C1 segment of cervical spinal cord (tissue), 14 donors: ENCODE data around the gene TIGIT.

Source experiments
- DNase-seq, 14 donors: peaks; one replicate each; lab custom pipeline; 2025; lab: John Stamatoyannopoulos, UW

TIGIT gene

DNA sequence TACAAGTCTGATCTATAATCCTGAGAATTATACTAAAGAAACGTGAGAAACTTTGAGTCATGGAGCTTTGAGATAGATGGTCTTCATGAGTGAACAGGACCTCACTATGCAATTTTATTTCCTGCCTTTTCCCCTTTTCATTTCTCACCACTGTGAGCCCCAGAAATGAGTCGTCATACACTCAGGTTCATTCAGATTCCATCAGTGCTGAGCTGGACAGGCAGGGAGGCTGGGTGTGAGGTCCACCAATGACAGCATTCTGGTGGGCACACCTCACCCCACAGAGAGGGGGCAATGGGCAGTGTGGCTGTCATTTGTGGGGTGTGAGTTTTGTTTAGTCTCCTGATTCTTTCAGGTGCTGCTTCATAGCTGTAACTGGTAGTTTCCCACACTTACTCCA lies 16.9 kb downstream of the TIGIT start:
- no peak for DNase-seq

DNA sequence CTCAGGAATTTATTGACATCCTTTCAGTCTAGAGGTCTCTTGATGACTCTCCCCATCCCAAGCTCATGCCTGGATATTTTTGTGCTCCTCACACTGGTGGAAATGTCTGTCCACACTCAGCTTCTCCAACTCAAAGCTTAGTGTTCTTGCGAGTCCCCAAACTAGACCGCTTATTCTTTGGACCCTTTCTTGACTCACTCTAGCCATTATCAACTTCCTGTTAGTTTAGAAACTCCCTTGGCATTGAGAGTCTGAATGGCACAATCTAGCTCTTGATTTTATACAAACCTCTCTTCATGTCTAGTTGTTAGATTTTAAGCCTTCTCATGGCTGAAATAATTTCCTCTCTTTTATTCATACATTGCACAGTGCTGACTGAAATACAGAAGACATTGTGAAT lies 19.6 kb downstream of the TIGIT start:
- DNase-seq: no peak

DNA sequence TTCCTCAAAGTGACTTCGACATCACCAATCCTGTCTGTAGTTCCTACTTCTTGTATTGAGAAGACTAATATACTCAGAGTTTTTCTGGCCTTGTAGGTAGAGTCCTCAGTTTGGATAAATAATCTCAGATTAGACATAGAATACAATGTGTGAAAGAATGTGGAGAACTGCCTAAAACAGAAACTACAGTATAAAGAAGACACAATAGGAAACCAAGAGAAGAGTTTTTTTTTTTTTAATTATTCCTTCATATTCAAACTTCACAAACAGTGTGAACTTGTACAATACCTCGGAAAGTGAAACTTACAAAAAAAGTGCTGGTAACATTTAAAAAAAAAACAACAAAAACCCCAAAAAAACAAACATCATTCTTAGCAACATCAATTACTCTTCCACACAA lies 20.5 kb downstream of the TIGIT start:
- DNase-seq: no peak

DNA sequence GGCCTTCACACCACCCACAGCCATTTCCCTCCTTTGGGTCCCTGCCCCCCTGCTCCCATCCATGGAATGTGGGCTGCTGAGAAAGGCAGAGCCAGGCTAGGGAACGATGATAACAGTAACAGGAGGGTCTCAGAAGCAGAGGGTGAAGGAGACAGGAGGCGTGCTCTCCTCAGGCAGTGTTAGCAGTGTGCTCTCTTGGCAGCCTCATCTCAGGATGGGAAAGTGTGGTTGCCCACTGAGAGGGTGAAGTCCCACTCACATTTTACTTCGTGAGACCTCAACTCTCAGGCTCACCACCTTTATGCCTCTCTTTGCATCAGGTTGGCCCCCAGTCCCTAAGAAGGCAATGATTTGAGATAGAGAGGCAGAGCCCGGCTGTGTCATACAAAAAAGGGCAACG lies 24.5 kb downstream of the TIGIT start:
- DNase-seq: no peak

DNA sequence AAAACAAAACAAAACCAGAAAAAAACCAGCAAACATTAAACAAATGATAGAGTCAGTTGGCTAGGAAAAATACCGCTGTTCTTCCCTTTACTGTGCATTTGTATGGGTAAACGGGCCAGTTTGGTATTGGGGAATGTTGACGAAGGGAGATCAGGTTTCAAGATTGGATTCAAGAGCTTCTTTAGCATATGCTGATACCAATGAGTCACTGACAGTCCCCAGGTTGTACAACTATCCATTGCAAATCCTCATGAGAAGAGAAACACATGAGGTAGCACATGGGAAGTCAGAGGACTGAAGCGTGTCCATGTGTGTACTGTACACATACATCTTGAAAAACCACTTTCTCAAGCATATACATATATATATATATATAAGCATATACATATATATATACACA lies 25.6 kb downstream of the TIGIT start:
- DNase-seq: no peak

DNA sequence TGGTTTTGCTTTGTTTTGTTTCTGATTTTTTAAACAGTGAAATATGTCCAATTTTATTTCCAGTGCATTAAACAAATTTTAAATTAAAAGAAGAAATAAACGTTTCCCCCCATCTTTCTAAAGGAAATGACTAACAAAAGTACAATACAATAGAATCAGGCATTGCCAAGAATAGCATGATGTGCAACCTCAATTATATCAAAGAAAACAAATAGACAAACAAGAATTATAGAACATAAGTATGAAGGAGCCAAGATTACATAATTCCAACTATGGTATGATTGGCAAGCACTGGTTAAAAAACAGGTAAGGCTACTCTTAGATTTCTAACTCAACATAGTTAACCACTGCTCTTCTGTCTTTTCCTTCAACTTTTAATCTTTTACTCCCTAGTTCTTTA lies 26.4 kb downstream of the TIGIT start:
- no peak for DNase-seq

DNA sequence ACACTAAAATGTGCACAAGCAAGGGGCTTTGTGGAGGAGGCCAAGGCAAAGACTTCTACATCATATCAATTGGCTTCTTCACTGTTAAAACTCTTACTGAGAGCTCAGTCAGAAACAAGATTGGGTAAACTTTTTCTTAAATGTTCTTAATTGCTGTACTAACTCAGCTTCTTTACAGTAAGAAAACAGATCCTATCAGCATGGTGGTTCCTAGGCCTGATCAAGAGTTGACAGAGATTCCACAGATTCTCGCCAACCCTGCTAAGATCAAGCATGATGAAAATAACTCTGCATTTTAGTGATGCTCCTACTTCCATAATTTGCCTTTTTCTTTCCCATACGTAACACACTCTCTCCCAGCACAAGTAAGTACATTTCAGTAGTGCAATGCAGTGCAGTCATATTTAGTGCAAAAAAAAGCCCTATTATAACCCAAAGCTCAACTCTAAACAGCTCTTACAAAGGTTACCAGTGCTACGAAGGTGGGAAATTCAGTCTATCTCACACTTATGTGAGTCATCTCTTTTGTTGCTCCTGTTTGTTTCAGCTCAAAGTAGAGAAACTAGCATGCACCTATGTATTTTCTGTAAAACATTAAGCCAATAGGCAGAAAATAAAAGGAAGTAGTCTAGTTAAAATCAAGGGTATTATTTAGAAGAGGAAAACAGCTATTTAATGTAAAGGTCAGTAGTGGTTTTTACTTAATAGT lies 29.9 kb downstream of the TIGIT start:
- no peak for DNase-seq

DNA sequence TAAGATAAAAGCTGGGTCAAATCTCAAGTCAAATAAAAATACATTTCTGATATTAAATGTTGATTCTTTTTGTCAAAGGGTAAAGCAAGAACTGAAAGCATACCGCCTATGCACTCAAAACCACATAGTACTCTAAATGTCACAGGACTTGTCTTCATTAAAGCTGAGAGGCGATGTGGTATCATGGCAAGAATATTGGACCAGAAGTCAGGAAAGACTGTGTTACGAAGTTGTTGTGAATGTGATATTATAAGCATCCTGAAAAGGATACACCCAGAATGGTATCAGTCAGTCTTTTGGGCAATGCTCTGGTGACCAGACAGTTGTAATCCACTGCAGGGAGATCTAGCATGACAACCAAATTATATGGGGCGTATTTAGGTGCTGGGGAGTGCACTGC lies 33.8 kb downstream of the TIGIT start:
- DNase-seq: no peak

DNA sequence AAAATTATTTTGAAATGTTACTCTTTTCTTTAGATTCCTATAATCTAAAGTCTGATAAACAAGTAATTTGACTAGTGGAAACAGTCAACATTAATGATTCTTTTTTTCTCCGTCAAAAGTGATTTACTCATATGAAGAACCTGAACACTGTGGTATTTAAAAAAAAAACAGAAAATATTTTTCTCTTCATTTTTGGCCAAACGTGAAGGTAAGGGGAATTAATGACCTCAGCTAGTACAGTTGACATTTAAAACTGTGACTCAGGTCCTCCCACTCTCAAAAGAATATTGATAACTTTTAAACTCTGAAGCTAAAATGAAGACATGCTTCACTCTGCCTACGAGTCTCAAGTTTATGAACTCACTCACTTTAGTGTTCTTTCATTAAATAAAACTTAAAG lies 34.5 kb downstream of the TIGIT start:
- no peak for DNase-seq

DNA sequence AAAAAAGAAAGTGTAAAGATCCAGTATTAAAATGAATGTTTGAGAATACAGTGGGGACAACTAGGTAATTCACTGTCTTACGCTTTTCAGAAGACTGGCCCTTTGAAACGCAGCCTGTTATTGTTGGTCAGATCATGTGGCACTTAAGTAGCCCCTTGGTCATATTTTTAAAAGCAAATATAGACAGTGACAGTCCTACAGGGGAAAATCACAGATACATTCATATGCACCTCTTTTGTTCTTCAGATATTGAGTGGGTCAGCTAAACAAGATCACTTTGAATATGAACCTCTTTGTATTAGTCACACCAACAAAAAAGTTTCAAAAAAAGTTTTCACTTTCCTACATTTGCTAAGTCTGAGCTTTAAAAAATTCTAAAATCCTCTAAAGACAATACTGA lies 36.0 kb downstream of the TIGIT start:
- no peak for DNase-seq

DNA sequence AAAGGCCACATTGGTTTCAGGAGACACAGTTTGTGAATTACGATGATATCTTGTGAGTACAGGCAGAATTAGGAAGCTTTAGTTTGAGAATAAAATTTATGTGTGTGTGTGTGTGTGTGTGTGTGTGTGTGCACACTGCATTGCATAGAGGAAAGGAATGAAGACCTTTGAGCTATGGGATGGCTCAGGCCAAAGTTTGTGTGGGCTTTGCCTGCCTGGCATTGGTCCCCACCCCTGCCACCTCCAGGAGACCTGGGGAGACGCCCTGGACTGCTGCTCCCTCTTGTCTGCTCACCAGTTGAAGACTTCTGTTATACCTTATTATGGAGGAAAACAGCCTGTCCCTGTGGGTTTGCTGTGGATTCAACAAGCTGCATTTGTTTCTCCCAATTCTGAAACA lies 37.2 kb downstream of the TIGIT start:
- DNase-seq: no peak

DNA sequence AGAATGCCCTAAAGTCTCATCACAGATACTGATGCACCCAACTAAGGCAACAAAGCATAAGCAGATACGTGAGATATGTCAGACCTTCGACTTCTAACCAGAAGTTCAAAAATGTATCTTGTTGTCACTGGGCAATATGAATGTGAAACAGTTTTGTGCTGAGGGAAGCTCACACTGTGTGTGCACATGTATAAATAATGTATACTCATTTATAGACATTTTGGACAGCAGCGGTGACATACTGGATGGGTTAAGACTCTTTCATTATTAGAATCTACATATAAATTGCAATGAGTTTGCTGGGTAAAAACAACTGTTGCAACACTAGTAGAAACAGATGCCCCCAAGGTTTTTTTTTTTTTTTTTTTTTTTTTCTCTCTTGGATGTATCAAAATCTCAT lies 37.9 kb downstream of the TIGIT start:
- no peak for DNase-seq

DNA sequence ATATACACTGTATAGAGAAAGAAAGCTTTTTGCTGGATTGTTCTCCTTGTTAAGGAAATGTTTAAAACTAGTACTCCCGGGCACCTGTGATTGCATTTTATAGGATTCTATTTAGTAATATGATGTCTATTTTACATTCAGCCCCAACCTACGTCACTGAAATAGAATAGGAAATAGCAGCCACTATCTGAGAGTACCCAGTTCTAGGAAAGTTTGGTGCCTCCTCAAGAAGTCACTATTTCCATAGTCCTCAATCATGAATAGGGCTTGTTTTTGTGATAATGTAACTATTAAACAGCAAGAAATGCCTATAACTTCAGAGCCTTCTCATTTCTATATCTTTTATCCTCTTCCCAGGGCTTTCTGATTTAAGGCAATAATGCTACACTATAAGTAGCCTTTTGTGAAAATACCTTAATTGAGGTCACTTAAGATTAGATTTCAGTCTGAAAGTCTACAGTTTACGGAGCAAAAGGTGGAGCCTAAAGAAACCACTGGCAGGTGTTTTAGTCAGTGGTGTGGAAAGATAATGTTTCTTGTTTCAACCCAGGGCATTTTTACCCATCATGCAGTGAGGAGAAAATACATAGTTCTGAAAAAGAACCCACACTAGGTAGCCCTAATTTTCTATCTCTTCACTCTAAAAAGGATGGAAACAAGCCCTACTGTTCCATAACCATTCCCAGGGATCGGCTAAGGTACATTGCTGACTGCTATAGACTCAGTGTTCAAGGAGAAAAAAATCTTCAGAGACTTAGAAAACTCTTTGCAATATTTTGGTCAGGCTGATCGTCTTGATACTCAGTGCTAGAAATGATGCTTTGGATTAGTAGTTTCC lies 38.7 kb downstream of the TIGIT start:
- DNase-seq: no peak

DNA sequence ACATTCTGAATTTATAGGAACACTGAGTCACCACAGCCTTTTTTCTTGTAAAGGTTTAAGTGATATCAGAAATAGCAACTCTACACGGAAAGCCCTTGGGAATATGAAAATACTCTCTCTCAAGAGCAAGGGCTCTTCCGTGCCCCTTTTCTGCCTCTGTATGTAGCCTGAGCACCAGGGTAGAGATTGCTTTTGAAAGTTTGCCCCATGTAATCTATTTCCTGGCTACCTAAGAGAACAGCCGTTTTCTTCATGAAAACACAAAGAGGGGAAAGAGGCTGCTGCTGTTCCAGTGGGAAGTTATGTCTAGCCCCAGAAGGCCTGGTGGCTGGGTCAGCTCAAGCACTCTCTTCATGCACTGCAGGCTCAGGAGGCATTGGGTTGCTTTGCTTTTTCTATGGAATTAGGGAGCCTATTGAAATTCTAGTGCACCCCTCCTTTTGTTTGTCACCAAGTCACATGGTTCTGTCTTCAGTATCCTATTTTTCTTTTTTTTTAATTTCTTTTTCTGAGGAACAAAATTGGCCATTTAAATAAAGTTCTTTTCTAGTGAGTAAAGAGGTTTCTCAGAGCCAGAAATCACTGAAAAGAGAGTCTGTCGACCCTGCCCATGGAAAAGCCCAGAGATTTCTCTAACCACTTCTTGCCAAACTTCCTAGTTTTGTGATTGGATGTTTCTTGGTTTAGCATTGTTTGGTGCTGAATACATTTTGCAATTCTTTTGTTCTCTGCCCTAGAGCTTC lies 39.5 kb downstream of the TIGIT start:
- DNase-seq: peak in 3 of 14 donors; percentile 10 to 38 (median 29)

DNA sequence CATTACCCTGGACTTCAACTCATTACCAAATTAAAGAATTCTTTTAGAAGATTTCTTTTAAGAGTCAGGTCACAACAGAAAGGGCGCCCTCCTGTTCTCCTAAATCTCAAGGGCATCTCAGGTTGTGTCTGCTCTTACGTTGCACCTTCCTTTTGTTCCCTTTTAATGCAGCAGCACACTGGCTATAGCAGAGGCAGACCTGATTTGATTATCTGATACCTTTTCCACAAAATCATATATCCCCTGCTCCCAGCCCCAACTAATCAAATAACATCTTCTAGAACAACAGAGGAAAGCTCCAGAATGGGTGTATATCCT lies 40.1 kb downstream of the TIGIT start:
- no peak for DNase-seq

DNA sequence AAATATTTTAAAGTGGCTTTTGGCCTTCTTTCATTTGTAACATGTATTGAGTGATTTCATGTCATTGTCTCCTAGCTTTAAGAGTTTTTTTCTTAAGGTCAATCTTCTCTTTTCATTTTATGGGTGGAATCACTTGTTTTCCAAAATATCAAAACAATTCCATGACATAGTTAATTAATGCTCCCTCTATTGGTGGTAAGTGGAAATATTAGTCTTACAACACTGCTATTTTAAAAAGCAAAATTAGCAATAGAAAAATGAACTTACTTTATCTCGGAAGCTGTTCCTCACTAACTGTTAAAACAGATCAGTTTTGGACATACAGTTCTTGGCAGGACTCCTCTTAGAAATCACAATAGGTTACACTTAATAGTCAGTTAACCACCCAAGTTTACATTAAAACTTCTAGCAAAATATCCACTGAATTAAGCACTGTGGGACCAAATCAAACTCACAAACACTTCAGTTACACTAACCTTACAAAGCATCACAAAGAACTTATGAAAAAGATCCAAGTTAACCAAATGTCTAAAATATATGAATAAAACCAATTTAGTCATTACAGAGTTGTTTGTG lies 42.4 kb downstream of the TIGIT start:
- no peak for DNase-seq

DNA sequence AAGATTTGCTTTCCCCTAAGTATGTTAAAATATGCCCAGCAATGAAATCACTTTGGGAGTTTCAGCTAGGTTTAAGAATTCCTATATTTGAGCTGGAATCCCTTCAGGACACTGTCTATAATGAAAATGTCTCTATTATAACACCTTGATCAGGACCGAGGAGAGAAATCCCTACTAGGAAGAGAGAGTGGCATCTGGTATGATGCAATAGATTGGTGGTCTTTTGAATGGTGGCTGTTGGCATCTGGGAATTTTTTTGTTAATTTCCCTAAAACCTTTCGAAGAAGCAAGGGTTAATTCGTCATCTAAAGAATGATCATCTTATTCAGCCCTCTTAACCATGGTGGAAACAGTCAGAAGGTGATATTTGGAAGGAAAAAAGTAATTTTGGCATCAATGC lies 43.0 kb downstream of the TIGIT start:
- DNase-seq: no peak

DNA sequence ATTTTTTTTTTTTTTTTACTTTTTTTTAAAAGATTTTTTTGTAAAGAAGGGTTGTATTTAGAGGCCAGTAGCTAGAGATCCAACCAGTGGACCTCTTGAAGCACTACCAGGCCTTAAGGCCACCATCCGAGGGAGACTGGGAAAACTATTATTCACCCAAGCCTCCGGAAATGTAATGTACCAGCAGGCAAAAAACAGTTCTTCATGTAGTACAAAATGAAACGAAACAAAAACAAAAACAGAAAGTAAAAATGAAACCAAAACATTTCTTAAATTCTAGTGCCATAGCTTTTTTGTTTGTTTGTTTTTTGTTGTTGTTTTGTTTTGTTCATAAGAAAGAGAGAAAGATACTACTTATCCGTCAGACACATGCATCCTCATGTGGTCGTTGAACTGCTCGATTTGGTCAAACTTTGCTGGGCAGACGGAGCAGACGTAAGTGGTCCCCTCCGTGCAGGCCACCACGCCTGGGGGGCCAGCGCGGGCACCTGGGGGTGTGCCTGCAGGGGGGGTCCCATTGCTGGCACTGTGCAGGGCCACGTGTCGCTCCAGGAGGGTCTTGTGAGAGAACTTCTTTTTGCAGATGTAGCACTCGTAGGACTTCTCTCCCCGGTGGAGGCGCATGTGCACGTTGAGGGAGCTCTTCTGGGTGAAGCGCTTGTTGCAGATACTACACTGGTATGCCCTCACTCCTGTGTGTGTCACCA lies 45.0 kb downstream of the TIGIT start:
- DNase-seq: no peak

DNA sequence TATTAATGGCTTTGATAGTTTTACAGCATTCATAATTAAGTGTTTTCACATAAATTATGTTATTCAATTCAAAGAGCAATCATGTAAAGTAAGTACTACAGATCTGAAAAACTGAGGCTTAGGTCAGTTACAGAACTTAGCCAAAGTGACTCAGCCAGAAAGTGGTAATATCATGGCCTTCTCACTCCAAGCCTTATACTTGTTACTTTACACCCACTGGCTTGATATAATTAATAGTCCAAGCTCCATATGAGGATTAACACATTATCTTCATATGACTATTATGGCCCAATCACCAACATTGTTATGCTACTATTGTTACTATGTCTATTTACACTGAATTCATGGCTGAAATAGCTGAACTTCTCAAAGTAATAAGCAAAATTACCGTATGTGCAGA lies 50.7 kb downstream of the TIGIT start:
- DNase-seq: no peak

DNA sequence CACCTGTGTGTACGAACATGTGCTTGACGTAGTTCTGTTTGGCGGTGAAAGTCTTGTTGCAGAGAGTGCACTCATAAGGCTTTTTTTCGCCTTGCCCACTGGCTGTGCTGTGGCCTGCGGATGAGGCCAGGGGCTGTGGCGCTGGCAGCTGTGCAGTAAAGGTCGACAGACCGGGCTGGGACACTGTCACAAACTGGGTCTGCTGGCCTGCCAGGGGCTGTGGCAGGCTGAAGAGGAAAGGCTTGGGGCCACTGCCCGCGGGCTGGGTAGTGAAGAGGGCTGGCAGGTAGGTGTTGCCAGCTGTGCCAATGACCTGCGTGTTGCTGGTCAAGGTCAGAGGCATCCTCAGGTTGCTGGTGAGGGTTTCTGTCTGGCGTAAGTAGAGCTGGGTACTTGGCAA lies 56.4 kb downstream of the TIGIT start:
- no peak for DNase-seq

DNA sequence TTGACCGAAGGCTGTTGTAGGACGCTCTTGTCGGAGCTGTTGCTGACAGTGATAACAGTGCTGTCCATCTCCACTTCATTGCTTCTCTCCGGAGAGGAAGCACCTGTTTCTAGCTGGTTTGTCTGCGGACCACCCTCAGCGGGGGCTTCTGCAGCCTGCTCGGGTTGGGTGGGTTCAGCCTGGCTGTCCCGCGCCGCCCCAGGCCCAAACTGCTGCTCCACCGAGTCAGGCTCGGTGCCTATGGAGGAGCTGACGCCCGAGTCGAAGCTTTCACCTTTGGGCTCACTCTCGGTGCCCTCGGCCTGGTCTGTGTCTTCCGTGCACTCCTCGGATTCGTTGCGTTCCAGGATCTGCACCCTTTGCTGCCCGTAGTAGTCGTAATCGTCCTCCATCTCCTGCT lies 56.9 kb downstream of the TIGIT start:
- DNase-seq: no peak
